ENCODE results near the gene PRPH. TPM values are rescaled to one million over a fixed set of nuclear protein-coding genes. Genes with fewer than 3 reads are reported as not detected.

The PRPH gene
- total RNA-seq, 1 donor from 2014 or later = 0.38 TPM

DNA sequence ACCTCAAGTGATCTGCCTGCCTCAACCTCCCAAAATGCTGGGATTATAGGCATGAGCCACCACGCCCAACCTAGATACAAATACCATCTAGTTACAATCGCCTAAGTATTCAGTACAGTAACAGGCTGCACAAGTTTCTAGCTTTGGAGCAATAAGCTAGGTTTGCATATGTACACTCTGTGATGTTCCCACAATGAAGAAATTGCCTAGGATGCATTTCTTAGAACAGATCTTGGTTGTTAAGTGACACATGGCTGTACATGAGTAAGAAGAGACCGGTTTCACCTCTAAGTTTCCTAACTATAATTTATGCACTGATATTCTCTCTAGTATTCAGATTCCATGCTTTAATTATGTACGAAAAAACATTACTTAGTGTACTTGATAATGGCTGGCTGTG lies 35.5 kb upstream of the PRPH start:
- TF ChIP-seq, protein P1, sequence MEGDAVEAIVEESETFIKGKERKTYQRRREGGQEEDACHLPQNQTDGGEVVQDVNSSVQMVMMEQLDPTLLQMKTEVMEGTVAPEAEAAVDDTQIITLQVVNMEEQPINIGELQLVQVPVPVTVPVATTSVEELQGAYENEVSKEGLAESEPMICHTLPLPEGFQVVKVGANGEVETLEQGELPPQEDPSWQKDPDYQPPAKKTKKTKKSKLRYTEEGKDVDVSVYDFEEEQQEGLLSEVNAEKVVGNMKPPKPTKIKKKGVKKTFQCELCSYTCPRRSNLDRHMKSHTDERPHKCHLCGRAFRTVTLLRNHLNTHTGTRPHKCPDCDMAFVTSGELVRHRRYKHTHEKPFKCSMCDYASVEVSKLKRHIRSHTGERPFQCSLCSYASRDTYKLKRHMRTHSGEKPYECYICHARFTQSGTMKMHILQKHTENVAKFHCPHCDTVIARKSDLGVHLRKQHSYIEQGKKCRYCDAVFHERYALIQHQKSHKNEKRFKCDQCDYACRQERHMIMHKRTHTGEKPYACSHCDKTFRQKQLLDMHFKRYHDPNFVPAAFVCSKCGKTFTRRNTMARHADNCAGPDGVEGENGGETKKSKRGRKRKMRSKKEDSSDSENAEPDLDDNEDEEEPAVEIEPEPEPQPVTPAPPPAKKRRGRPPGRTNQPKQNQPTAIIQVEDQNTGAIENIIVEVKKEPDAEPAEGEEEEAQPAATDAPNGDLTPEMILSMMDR (IDR thresholded peaks at IDR 0.05; ENCODE audit: unreplicated experiment) = no peak
- Mint-ChIP-seq H3K9me3 (no peaks in the 10 kb centered on the region), H3K27me3 (ENCODE audit: low read depth) (no peaks in the 10 kb centered on the region), H3K4me3 (no peak overlapping the region), H3K36me3 (no peaks in the 10 kb centered on the region), H3K4me1 (peaks cover 15% of the 10 kb centered on the region), H3K27ac (peak overlapping the region; percentile 51)
- DNase-seq (ENCODE audit: low spot score in 2 of 2, unreplicated experiment in 2 of 2) = no peak

DNA sequence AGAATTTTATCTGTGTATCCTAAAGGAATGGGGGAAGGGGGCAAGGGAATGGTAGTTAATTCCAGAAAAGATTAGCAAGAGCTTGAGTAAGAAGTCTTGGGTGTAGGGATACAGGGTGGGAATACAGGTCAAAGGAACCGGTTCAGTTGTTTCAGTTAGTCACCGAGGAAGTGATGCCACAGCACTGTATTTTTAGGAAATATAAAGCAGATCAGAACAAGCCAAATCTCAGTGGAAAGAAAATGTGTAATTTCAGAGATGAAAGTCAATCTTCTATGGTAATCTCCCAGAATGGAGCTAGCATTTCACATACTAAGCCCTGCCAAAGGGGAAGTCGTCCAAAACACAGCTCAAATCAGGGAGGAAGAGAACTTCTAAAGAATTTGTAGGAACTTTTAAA lies 34.8 kb upstream of the PRPH start:
- Mint-ChIP-seq H3K9me3 (no peaks in the 10 kb centered on the region), H3K4me1 (peaks cover 15% of the 10 kb centered on the region), H3K27me3 (ENCODE audit: low read depth) (no peaks in the 10 kb centered on the region), H3K36me3 (no peaks in the 10 kb centered on the region), H3K27ac (peak overlapping the region; percentile 81), H3K4me3 (no peak overlapping the region)
- TF ChIP-seq, protein P1 (IDR thresholded peaks at IDR 0.05; ENCODE audit: unreplicated experiment) = no peak
- DNase-seq (ENCODE audit: low spot score in 2 of 2, unreplicated experiment in 2 of 2) = no peak

DNA sequence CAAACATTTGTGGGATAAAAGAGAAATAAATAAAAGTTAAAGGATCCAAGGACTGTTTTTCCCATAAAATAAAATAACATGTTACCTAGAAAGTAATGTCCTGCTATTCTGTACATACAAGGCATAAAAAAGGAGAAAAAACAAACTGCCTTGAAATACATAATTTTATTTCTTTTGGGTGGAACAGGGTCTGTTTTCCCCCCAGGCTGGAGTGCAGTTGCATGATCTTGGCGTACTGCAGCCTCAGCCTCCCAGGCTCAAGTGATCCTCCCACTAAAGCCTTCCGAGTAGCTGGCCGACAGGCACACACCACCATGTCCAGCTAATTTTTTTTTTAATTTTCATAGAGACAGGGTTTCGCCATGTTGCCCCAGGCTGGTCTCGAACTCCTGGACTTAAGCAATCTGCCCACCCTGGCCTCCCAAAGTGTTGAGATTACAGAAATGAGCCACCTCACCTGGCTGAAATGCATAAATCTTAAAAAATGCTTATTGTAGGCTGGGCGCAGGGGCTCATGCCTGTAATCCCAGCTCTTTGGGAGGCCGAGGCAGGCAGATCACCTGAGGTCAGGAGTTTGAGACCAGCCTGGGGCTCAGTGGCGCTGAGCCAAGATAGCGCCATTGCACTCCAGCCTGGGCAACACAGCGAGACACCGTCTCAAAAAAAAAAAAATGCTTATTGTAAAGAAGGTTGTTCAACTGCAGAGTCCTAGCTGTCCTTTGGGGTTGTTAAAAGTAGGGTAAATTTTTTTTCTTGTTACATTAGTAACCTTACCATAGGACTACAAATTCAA lies 34.2 kb upstream of the PRPH start:
- Mint-ChIP-seq H3K27me3 (ENCODE audit: low read depth) (no peaks in the 10 kb centered on the region), H3K4me1 (peaks cover 15% of the 10 kb centered on the region), H3K4me3 (no peak overlapping the region), H3K27ac (peak overlapping the region; percentile 81), H3K9me3 (no peaks in the 10 kb centered on the region), H3K36me3 (no peaks in the 10 kb centered on the region)
- no peak for DNase-seq (ENCODE audit: low spot score in 2 of 2, unreplicated experiment in 2 of 2)
- TF ChIP-seq, protein P1 (IDR thresholded peaks at IDR 0.05; ENCODE audit: unreplicated experiment) = no peak

DNA sequence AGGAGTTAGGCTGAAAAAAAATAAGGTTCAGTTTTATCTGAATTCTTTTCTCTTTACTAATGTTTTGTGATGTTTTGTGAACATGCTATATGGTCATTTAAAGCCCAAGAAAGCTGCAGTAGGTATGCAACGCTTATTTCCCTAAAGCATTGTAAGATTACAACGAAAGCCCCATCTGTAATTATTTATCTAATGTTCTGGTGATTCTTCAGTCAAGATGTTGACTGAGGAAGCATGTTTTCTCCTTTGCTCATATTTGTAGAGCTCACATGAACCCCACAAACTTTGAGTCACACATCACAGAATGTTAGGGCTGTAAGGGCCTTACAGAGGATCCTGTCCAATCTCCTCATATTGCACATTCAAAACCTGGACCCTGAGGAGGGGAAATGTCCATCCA lies 33.2 kb upstream of the PRPH start:
- TF ChIP-seq, protein P1 (IDR thresholded peaks at IDR 0.05; ENCODE audit: unreplicated experiment) = no peak
- DNase-seq (ENCODE audit: low spot score in 2 of 2, unreplicated experiment in 2 of 2) = no peak
- H3K36me3 Mint-ChIP-seq = no peaks in the 10 kb centered on the region
- H3K4me3 Mint-ChIP-seq = no peak overlapping the region
- H3K9me3 Mint-ChIP-seq = no peaks in the 10 kb centered on the region
- H3K27me3 Mint-ChIP-seq (ENCODE audit: low read depth) = no peaks in the 10 kb centered on the region
- H3K4me1 Mint-ChIP-seq = peaks cover 15% of the 10 kb centered on the region
- H3K27ac Mint-ChIP-seq = peak overlapping the region; percentile 12

DNA sequence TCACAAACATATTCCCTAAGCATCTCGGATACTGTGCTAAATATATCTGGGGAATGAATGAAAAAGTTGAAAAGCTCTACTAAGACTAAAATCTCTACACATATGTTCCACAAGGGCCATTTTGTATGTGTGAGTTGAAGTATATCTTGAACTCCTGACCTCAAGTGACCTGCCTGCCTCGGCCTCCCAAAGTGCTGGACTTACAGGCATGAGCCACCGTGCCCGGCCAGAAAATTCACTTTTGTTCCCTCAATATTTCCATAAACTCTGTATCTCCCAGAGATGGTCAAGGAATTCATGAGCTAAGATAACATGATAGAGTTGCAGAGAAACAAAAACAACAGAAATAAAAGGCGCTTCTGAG lies 31.6 kb upstream of the PRPH start:
- peaks cover 4% of the 10 kb centered on the region for H3K36me3 Mint-ChIP-seq
- TF ChIP-seq, protein P1 (IDR thresholded peaks at IDR 0.05; ENCODE audit: unreplicated experiment) = no peak
- H3K9me3 Mint-ChIP-seq = no peaks in the 10 kb centered on the region
- H3K4me3 Mint-ChIP-seq = peak overlapping the region; percentile 75
- H3K27ac Mint-ChIP-seq = peak overlapping the region; percentile 66
- no peaks in the 10 kb centered on the region for H3K27me3 Mint-ChIP-seq (ENCODE audit: low read depth)
- DNase-seq (ENCODE audit: low spot score in 2 of 2, unreplicated experiment in 2 of 2) = no peak
- peaks cover 15% of the 10 kb centered on the region for H3K4me1 Mint-ChIP-seq

Measured in mesothelial cell of epicardium (in vitro differentiated cells).